GM21367 (cell line): ENCODE results near the gene PSD2.

ENCODE experiments used
- ATAC-seq: cut with Tn5 transposase; IDR thresholded peaks from one replicate; pipeline ENCODE4 v1.9.1; 2021; ENCODE audit not compliant: unreplicated experiment

PSD2 gene

GRCh38 chr5:139795074-139796001 is at the start of gene PSD2:
PSD2 (plus strand) TSS chr5:139795808; CDS start chr5:139809441, 13,633 bp downstream.
- ATAC-seq = no peak

DNA sequence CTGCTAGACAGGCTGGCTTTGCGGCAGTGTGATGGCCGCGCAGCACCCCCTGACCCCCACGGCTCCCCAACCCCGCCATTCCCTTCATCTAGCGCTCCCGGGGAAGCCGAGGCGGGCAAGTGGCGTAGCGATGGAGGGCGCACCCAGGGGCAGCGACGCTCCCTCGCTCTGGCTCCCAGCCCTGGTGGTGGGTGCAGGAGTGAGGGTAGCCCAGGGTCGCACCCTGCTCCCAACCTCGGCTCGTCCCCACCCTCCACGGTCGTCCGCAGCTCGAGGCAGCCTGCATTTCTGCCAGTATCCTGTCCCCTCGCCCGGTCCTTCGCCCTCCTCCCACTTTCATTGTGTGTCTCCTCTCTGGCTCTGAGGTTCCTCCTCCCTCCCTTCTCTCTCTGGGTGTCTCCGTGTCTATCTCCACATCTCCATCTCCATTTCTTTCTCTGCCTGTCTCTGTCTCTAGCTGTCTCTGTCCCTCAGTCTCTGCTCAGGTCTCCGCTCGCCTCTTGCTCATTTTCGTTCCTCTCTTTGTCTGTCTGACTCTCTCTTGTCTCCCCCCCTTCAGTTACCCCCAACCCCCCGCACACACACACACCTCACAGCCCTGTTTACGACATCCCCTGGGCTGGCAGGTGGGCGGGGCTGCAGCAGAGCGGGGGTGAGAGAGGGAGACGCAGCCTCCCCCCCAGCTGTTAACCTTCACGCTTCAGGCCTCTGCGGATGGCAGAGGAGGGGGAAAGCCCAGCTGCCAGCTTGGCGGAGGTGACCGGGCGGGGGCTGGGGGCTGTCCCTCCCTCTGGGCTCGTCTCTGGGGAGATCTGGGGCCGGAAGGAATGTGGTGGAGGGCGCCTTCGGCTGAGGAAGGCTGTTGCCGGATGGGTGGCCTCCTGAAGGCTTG is 48.7 kb upstream of the PSD2 start:
- peak; percentile 37 for ATAC-seq

DNA sequence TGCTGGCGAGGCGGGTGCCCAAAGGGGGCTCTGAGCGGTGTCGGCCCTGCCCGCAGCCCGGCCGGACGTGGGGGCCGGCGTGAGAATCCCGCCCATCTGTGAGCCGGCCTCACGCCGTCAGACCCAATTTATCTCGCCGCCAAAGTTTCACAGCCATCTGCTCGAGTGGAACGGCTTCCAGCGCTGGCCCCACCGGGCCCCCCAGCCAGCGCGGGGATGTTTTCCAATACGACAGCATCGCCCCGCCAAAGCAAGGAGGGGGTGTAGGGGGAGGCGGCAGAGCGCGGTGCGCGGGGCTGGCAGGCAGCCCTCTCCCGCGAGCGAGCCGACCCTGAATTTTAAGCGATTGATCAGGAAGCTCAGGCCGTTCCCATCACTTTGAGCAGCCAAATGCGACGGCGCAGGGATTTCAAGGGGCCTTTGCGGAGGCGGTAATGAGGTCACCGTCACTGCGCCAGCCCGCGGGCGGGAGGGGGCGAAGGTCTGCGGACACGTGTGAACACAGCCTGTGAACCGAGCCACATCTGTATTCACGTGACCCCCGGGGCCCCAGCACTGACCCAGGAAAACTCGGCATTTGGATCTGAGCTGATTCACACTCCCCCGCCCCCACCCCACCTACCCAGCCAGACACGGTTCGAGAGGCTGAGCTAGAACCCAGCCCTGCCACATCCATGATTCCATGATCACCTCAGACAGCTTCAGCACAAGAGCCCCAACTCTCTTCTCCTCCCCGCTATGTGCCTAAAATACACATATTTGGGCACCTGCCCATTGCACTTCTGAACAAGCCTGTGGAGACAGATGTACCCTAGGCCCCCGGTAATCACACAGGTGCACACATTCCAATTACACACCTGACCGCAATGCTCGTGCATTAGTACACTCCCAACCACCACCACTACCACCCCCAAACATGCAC is 47.8 kb upstream of the PSD2 start:
- peak; percentile 22 for ATAC-seq

- no peak for ATAC-seq
Measured at GRCh38 chr5:139748505-139748826, 47.1 kb upstream of the PSD2 start.

DNA sequence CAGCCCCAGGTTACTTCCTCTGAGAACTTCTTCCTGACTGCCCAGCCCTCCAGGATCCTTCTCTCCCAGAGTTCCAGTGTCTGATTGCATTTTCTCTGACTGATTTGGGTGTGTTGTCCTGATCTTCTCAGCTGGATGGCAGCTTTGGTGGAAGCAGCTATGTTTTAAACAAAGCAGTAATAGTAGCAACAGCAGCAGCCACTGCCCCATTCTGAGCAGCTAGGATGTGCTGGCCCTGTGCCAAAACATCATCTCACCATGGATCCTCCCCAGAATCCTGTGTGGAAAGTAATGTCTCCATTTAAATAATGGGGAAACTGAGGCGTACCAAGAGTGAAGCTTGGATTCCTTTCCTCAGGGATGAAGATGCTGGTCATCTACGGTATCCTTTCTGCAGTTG is 46.4 kb upstream of the PSD2 start:
- ATAC-seq = no peak

GRCh38 chr5:139751236-139751635 is 44.4 kb upstream of the PSD2 start:
- no peak for ATAC-seq

GRCh38 chr5:139752506-139753473 is 42.8 kb upstream of the PSD2 start:
- no peak for ATAC-seq

DNA sequence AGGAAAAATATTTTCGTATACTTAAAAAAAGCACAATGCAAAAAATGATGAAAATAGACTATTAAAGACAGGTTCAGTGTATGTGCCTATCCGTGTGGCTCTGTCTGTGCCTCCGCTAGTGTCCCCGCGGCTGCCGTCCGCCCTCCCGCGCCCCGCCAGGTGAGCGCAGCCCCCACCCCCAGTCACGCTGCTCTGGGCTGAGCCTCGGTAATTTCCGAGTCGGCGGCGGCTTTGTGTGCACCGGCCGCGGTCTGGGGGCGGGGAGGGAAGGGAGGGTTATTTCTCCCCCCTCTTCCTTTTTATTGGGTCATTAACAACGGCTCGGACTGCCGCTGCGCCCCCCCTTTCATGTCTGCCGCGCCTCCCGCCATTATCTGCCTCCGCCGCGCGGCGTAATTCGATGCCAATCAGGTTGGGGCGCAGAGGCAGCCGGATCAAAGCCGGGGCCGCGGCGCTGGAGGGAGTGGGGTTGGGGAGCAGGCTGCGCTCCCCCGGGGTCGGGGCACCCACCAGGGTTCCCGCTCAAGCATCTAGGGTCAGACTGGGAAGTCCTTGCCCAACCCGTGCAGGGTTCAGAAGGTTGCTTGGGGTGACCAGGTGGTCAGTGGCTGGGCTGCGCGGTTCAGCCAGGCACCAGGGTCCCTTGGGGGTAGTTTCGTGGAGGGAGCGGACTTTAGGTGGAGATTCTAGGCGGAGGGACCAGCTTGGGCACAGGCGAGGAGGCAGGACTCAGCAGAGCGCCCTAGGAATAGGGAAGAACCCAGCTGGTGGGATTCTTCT is 39.5 kb upstream of the PSD2 start:
- no peak for ATAC-seq

DNA sequence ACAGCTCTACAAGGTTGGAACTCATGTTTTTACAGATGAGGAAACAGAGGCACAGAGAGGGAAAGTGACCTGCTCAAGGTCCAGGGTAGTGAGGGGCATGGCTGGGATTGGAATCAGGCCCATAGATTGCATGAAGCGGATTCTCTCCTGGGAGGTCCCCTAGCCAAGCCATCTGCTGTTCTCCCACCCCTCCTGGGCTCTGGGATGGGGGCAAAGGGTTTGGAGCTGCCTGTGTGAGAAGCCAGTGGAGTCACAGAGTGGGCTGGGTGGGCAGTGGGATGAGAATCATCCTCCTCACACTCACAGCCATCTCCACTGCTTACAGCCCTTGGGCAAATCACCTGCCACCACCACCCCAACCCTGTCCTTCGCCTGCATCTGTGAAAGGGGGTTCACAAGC is 38.6 kb upstream of the PSD2 start:
- no peak for ATAC-seq

DNA sequence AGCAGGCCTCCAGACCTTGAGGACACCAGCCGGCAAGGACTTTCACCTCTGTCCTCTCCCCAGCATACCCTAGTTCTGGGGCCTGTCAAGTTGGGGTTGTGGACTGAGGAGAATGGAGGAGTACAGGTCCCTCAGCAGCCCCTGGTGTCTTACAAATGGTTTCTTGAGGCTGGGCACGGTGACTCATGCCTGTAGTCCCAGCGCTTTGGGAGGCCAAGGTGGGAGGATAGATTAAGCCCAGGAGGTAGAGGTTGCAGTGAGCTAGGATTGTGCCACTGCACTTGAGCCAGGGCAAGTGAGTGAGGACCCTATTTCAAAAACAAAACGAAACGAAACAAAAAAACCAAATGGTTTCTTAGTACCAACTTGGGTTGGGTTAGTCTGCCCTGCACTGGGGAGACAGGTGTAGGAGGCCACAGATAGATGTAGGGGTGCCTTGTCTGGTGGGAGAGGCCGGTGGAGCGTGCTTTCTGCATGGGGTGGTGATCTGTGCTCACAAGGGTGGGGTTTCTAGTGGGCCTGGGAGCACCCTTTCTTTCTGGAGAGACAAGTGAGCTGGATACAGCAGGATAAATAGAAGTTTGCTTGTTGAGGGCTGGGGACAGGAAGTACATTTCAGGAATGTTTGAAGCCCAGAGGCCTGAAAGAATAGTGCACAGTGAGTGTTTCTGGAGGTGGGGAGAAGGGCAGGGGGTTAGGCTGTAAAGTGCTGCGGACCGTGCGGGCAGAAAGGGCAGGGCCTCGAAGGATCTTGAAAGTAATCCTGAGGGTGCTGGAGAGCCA is 37.7 kb upstream of the PSD2 start:
- no peak for ATAC-seq

GRCh38 chr5:139758510-139759075 is 37.0 kb upstream of the PSD2 start:
- ATAC-seq = no peak

GRCh38 chr5:139759219-139759721 is 36.3 kb upstream of the PSD2 start:
- no peak for ATAC-seq

DNA sequence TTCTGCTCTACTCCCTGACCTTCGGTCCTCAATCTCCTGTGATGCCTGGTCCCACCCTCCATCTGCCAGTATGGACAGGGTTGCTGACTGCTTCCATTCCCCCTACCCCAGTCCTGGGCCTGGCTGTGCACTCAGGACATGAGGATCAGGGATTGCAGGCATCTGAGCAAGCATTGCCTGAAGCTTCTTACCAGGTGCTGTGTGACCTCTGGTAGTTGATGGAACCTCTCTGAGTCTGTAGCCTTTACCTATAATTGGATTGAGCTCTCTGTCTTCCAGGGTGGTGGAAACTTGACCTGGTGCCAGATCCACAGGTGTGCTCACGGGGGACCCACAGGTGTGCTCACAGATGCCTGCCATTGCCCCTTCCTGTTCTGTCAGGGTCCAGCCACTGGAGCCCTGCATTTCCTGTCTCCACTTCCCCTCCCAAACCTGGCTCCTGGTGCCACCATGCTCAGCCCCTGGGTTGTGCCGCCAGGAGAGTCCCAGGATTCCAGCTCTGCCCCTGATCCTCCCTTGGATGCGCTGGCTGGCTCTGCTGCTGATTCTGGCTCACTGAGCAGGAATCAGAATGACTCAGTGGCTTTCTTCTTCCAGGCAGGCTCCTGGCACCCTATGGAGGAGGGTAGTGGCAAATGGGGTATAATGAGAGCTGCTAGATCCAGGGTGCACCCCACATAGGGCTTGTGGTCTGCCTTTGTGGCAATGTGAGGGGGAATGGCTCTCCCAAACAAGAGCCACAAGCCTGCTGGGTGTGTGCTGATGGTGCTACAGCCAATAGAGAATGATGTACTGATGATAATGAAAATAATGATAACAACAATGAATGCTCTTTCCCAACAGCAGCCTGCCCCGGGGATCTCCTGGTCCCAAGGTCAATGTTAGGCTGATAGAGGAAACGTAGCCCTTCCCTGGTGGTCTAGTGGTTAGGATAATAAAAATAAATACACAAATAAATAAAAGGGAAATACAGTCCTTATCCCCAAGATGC is 35.2 kb upstream of the PSD2 start:
- no peak for ATAC-seq

- ATAC-seq = no peak
Measured at GRCh38 chr5:139761057-139761450, 34.6 kb upstream of the PSD2 start.

- ATAC-seq = no peak
Measured at GRCh38 chr5:139761501-139761900, 34.1 kb upstream of the PSD2 start.

DNA sequence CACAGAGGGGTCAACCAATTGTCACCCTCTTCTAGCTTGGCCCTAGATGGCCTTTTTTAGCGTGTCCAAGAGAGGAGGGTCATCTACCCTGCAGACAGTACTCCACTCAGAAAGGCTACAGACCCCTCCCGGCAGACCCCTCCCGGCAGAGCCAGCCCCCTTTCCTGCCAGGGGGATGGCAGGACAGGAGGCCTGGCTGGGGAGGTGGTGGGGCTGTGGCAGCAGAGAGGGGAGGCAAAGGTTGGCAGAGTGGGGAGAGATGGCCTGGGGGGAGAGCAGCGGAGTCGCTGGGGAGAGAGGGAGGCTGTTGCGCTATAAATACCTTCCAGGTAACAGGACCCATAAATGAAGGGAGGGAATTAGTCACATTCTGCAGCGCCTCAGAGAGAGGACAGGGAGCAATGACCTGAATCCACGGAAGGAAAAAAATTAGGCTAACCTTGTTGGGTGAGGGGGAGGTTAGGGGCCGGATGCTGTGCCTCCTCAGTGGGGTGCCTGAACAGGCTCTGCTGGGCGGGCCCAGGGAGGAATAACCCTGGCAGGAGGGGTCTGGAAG is 32.9 kb upstream of the PSD2 start:
- ATAC-seq = no peak
